ENCODE results near the gene MAP2K3.
A peak's percentile ranks its signal among the peaks of the same experiment; 100 is the strongest.

The MAP2K3 gene

DNA sequence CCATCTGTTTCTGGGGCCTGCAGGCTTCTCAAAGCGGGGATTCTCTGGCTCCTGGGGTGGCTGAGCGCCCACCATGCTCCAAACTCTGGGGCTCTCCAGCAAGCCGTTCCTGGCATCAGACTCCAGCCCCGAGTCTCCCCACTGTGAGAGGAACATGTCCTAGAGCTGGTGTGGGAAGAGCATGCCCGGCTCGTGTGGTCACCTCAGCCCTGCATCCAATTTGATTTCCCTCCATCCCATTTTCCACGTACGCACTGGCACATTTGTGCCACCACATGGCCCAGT lies 68.4 kb downstream of the MAP2K3 start:
- H3K4me3 ChIP-seq (ENCODE audit: low read length), result no peak overlapping the region
- DNase-seq (ENCODE audit: low read depth), result no peak
- TF ChIP-seq, protein P1, sequence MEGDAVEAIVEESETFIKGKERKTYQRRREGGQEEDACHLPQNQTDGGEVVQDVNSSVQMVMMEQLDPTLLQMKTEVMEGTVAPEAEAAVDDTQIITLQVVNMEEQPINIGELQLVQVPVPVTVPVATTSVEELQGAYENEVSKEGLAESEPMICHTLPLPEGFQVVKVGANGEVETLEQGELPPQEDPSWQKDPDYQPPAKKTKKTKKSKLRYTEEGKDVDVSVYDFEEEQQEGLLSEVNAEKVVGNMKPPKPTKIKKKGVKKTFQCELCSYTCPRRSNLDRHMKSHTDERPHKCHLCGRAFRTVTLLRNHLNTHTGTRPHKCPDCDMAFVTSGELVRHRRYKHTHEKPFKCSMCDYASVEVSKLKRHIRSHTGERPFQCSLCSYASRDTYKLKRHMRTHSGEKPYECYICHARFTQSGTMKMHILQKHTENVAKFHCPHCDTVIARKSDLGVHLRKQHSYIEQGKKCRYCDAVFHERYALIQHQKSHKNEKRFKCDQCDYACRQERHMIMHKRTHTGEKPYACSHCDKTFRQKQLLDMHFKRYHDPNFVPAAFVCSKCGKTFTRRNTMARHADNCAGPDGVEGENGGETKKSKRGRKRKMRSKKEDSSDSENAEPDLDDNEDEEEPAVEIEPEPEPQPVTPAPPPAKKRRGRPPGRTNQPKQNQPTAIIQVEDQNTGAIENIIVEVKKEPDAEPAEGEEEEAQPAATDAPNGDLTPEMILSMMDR (conservative IDR thresholded peaks at IDR 0.05; ENCODE audit: low read length), result no peak

GRCh38 chr17:21353326-21354010 lies 69.0 kb downstream of the MAP2K3 start:
- TF ChIP-seq, protein P1 (conservative IDR thresholded peaks at IDR 0.05; ENCODE audit: low read length), result no peak
- H3K4me3 ChIP-seq (ENCODE audit: low read length), result no peak overlapping the region

GRCh38 chr17:21354796-21355385 lies 70.4 kb downstream of the MAP2K3 start:
- TF ChIP-seq, protein P1 (conservative IDR thresholded peaks at IDR 0.05; ENCODE audit: low read length), result no peak
- H3K4me3 ChIP-seq (ENCODE audit: low read length), result no peak overlapping the region

More at GRCh38 chr17:21353326-21354010, 69.0 kb downstream of the MAP2K3 start:
- DNase-seq (ENCODE audit: low read depth), result peak; percentile 71

DNA sequence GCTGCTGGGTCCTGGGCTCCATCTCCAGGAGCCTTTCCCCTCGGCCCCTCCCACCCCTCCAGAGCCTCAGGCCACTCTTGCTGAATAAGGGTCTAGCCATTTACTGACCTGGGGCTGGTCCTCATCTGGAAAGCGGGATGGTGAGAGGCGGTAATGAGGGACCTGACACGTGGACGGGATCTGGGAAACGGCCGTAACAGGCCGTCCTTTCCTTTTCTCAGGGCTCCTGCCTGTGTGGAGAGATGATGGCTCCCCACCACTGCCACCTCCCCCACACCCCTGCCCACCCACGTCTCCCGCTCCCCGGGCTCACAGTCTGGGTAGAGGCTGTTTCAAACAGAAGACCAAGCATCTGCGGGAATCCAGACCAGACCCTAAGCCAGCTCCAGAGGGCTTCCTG lies 71.1 kb downstream of the MAP2K3 start:
- H3K4me3 ChIP-seq (ENCODE audit: low read length), result no peak overlapping the region
- TF ChIP-seq, protein P1 (conservative IDR thresholded peaks at IDR 0.05; ENCODE audit: low read length), result no peak
- no peak for DNase-seq (ENCODE audit: low read depth)

More at GRCh38 chr17:21354796-21355385, 70.4 kb downstream of the MAP2K3 start:
- DNase-seq (ENCODE audit: low read depth), result no peak

- TF ChIP-seq, protein P1 (conservative IDR thresholded peaks at IDR 0.05; ENCODE audit: low read length), result no peak
- H3K4me3 ChIP-seq (ENCODE audit: low read length), result no peak overlapping the region
- DNase-seq (ENCODE audit: low read depth), result no peak
These were observed 72.1 kb downstream of the MAP2K3 start for GRCh38 chr17:21356537-21357127.

- TF ChIP-seq, protein P1 (conservative IDR thresholded peaks at IDR 0.05; ENCODE audit: low read length), result no peak
These were observed 72.8 kb downstream of the MAP2K3 start for GRCh38 chr17:21357281-21357680.

More at GRCh38 chr17:21357281-21357680, 72.8 kb downstream of the MAP2K3 start:
- H3K4me3 ChIP-seq (ENCODE audit: low read length), result no peak overlapping the region
- DNase-seq (ENCODE audit: low read depth), result no peak
